HG03342 (cell line): ENCODE measurements around the gene KCNA2.

Experiments
- ATAC-seq: cut with Tn5 transposase; IDR thresholded peaks from one replicate; pipeline ENCODE4 v1.9.1; 2021; ENCODE audit warnings: mild to moderate bottlenecking, moderate library complexity; ENCODE audit not compliant: unreplicated experiment

The KCNA2 gene

DNA sequence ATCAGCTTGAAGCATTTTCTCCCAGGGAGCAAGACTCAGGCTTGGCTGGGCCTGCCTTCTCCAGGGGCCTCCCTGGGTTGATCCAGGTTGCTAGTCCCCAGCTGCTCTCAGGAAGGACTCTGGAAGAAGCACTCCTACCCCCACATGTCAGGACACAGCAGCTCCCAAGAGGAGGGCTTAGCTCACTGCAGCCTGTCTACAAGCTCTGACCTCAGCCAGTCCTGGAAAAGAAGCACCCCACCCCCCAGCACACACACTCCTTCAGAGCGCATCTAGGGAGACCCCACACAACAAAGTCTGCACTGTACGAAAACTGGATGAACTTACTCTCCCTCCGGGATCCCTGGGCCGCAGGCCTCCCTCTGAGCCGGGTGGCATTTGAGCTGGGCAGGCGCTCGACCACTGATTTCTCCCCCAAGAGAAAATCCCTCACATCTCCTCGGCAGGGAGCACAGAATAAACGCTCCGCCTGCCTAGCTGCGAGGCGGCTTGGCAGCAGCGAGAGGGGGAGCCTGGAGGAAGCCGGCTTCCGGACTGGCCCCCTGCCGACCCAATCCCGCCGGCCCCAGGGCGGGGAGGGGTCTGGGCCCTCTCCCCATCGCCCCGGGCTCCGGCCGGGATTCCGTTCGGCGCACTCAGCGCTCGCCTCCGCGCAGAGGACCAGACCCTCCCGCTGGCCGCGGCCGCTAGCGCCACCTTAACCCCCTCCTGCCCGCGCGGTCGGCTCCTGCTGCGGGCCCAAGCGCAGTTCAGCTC lies at the start of gene KCNA2:
KCNA2 (minus strand) TSS at position 458 of the 756 bp plus-strand sequence. CDS start 1,576 bp downstream, outside the sequence.
- ATAC-seq = no peak

DNA sequence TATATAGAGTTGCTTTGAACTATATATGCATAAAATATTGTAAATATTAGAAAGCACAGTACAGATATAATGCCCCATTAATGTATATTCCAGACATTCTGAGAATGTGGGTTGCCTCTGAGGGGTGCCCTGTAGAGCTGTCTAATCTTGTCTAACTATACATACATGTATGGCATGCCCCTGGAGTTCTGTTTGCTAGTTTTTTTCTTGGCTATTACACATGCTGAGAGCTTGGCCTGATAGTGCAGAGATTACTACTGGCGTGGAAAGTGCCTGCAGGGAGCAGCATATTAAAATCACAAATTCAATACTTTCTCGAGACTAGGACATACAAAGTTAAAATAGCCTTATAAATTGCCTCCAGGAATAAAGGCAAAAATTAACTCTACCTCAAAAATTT lies 44.5 kb upstream of the KCNA2 start:
- no peak for ATAC-seq

GRCh38 chr1:110648417-110648816 lies 42.3 kb upstream of the KCNA2 start:
- ATAC-seq = no peak

GRCh38 chr1:110647254-110647891 lies 41.2 kb upstream of the KCNA2 start:
- no peak for ATAC-seq

- no peak for ATAC-seq
Observed at GRCh38 chr1:110645821-110646735, 39.9 kb upstream of the KCNA2 start.

DNA sequence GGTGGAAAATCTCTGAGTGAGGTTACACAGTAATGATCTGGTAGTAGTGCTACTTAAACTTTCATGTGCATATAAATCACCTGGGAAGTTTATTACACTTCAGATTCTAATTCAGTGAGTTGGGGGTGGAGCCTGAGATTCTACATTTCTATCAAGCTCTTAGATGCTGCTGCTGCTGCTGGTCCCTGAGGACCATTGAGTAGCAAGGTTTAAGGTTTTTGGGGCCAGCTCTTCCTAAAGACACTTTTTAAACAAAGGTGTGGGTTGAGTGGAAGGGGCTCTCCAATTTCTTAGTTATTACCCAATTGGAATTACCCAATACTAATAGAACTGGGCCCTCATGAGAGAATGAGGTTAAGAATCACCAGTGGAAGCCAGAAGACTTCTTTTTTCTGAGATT lies 39.1 kb upstream of the KCNA2 start:
- no peak for ATAC-seq

GRCh38 chr1:110643879-110644472 lies 37.8 kb upstream of the KCNA2 start:
- ATAC-seq = no peak

- ATAC-seq = no peak
Observed at GRCh38 chr1:110639724-110640386, 33.7 kb upstream of the KCNA2 start.

DNA sequence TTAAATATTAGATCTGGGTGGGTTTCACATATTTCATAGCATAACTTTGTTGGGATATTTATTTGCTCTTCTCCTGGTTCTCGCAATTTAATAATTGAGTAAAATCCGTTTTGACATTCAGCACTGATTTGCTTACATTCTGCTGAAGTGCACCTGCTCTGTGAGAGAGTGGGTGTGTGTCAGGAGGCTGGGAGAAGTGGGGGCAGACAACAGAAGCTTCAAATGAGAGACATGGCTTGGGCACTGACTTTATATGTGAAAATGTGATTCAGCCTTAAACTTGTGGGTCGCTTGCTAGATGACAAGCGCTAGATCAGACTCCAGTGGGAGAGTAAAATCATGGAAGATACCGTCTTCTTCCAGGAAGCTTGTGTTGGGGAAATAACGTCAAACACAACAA lies 32.4 kb upstream of the KCNA2 start:
- ATAC-seq = no peak

DNA sequence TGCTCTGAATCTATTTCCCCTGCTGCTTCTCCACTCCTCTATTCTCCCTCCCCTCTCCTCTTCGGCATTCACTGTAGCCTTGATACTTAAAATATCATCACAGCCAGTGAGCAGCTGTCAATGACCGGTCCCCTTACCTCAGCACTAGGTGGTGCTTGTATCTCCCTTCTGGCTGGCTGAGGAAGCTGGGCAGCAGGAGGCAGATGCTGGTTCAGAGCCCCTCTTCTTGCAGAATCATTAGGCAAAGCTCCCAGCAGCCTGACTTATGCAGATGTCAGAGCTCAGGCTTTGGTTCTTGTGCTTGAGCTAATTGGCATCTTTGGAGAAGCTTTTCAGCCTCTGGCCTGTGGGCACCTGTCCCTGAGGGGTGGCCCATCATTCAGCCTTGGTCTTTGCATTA lies 31.9 kb upstream of the KCNA2 start:
- ATAC-seq = no peak

DNA sequence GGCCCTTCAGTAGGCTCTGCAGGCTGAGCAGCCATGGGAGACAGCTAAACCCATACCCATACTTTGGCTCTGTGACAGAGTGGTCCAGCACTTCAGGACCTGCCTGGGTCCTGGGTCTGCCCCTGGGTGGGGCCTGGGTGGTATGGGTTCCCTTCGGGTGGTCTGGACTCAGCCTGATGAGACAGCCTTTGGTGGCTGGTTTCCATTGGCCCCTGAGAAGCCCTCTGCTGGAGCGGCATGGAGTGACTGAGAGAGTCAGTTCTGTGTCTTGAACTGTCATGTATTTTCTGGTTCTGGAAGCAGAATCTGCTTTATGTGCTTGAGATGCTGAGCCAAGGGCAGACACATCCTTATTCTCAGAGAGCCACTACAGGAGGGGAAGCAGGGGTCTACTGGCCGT lies 31.3 kb upstream of the KCNA2 start:
- no peak for ATAC-seq

- ATAC-seq = no peak
Observed at GRCh38 chr1:110636149-110636935, 30.2 kb upstream of the KCNA2 start.

GRCh38 chr1:110635434-110635833 lies 29.3 kb upstream of the KCNA2 start:
- ATAC-seq = no peak

DNA sequence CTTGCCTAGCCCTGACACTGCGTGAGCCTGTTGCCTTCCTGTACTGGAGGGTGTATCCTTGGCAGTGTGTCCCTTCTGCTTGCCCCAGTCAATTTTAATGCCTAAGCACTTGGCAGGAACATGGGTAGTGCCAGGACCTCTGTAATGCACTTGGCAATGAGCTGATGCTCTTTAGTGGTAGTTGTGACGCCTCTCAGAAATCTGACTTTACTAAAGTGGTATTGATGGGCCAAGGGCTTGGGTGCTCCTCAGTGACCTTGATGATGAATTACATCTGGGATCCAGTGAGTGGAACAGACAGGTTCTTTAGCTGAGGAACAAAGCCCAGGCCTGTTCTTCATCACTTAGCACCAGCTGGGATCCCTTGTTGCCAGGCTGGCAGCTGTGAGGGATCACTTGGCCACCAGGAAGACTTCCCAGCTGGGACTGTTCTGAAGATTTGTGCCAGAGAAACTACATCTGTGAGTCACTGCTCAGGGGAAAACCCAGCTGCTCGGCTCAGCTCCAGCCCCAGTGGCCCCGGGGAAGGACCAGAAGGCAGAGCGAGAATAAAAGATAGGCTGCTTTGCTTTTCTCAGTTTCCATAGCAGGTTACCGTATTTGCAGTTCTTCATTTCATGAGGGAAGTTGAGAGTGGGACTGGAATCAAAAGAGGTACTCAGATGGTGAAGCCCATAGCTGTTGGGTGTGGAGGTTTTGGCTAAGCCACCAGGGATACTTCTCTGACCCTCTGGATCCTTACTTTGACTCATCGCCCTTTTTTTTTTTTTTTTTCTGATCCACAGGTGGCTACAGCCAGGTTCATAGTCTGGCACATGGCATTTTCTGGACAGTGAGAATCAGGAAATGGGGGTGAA lies 28.5 kb upstream of the KCNA2 start:
- ATAC-seq = peak; percentile 71

GRCh38 chr1:110634086-110634454 lies 27.9 kb upstream of the KCNA2 start:
- ATAC-seq = no peak

- no peak for ATAC-seq
Observed at GRCh38 chr1:110633646-110634030, 27.5 kb upstream of the KCNA2 start.

DNA sequence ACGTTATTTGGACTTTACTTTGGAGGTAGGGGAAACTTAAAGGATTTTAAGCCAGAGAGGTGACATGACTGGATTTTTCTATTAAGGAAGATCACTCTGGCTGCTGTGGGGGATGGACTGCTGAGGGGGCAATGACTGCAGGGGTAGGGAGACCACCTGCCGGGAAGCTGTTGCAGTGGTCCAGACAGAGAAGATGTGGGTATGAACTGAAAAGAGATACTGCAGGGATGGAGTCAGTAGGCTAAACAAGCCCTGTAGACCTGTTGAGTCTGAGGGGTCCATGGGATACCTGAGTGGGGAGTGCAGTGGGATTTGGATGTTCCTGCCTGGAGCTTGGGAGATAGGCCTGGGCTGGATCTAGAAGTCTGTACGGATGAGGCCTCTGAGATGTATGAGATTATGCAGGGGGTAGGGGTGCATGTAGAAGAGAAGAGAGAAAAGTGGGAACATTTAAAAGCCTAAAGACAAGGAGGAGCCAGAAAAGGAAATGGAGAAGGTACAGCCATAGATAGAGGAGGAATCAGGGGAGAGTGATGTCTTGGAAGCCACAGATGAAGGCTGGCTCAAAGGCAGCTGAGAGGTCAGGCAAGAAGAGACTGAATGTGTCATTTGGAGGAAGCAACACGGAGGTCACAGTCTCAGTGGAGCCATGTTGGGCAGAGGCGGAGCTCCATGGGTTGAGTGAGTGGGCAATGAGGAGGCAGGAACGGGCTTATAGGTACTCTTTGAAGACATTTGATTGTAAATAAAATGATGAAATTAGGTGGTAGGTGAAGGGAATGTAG lies 25.9 kb upstream of the KCNA2 start:
- no peak for ATAC-seq
